ENCODE data around the gene ANO2.

Gene ANO2

DNA sequence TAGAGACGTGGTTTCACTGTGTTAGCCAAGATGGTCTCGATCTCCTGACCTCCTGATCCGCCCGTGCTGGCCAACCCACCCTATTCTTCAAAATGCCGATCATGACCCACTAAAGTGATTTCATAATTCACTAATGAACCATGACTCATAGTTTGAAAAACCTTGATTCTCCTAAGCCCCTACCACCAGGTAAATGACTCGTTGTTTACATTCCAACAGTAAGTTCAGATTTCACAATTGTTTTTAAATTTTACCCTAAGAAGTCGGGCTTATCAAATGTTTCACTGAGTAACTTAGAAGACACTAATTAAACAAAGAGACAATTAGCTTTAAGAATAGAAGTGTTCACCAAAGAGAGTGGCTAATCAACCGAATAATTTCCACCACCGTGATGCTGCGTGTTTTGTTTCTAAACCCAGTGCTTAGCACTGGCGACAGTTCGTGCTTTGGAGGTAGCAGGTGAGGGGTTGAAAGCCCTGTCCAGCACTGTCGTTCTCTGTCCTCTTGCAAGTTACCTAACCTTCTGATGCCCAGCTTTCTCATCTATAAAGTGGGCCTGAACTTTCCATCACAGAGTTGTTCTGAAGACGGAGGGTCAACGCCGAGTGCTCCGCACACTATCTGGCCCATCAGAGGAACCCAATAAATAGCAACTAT, 376.6 kb downstream of the ANO2 start:
- no peak for DNase-seq (ENCODE audit: low read depth)
- H3K4me3 ChIP-seq (ENCODE audit: low read depth, low read length), result no peak overlapping the region
- TF ChIP-seq, protein P1, sequence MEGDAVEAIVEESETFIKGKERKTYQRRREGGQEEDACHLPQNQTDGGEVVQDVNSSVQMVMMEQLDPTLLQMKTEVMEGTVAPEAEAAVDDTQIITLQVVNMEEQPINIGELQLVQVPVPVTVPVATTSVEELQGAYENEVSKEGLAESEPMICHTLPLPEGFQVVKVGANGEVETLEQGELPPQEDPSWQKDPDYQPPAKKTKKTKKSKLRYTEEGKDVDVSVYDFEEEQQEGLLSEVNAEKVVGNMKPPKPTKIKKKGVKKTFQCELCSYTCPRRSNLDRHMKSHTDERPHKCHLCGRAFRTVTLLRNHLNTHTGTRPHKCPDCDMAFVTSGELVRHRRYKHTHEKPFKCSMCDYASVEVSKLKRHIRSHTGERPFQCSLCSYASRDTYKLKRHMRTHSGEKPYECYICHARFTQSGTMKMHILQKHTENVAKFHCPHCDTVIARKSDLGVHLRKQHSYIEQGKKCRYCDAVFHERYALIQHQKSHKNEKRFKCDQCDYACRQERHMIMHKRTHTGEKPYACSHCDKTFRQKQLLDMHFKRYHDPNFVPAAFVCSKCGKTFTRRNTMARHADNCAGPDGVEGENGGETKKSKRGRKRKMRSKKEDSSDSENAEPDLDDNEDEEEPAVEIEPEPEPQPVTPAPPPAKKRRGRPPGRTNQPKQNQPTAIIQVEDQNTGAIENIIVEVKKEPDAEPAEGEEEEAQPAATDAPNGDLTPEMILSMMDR (conservative IDR thresholded peaks at IDR 0.05; ENCODE audit: low read depth, low read length), result no peak

DNA sequence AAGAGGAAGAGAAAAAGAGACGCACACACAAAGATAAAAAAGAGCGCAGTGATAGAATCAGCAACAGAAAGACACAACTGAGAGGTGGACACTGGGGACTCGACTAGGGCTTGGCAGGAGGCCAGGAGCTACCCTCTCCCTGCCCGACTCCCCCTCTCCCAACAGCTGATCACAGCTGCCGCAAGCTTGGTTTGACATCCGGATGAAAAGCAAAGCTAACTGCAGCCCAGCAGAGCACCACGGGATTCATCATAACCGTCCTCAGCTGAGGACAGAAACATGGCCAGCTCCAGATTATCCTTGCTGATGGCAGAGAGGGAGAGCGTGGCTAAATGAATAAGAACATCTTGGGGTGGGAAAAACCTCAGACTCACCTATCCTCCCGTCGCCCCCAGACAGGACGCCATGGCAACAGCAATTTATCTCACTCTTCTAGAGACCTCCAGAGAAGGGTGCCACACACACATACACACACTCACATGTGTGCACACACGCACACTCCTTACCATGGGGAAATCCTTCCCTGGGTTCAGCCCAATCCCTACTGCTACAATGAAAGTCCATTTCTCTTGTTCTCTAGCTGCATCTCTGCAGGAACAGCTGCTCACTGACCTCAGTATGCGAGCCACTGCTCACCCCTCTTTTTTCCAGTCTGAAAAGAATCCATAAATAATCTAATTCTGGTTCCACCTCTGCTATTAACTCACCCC, 377.9 kb downstream of the ANO2 start:
- TF ChIP-seq, protein P1 (conservative IDR thresholded peaks at IDR 0.05; ENCODE audit: low read depth, low read length), result no peak
- H3K4me3 ChIP-seq (ENCODE audit: low read depth, low read length), result no peak overlapping the region
- no peak for DNase-seq (ENCODE audit: low read depth)

DNA sequence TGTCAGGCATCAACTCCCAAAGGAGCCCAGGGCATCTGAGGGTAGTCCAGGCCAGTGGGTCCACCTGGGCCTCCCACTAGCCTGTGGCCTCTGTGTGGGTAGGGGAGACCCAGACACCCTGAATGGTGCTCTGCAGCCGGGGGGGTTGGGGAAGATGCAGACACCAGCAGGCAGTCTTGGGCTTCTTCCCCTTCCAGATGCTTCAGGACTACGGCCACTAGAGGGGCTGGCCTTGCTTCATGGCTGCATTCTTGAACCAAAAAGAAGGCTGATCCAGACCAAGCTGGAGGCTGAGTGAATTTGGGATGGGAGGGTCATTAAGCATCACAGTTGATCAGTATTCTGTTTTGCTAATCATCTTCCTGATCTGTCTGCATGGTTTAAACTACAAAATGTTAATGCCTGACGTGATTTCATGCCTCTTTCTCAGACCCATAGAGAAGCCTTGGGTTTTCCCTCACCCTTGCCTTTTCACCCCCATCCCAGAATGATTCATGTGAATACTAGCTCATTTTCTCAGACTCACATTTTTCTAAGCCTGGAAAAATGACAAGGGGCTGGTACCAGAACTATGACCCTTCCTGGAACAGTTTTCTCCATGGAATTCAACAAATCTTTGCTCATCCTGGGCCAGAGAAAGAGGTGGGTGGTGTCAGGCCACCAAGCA, 379.0 kb downstream of the ANO2 start:
- TF ChIP-seq, protein P1 (conservative IDR thresholded peaks at IDR 0.05; ENCODE audit: low read depth, low read length), result no peak
- H3K4me3 ChIP-seq (ENCODE audit: low read depth, low read length), result no peak overlapping the region
- DNase-seq (ENCODE audit: low read depth), result no peak

DNA sequence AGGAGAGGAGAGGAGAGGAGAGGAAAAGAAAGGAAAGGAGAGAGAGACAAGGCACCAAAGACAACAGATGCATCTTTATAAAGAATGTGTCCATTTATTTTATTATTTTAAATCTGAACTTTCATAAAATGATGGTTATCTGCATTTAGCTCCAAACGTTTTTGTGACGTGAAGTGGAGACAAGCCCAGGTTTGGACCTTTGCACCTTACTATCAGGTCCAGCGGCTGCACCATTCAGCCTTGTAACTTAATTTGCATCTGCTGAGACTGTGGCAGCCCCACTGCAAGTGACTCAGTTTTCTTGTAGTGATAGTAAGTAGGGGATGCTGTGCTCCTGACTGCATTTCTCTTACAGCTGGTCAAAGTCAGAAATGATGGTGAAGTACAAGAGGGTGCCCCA, 382.5 kb downstream of the ANO2 start:
- TF ChIP-seq, protein P1 (conservative IDR thresholded peaks at IDR 0.05; ENCODE audit: low read depth, low read length), result no peak
- no peak for DNase-seq (ENCODE audit: low read depth)
- no peak overlapping the region for H3K4me3 ChIP-seq (ENCODE audit: low read depth, low read length)

DNA sequence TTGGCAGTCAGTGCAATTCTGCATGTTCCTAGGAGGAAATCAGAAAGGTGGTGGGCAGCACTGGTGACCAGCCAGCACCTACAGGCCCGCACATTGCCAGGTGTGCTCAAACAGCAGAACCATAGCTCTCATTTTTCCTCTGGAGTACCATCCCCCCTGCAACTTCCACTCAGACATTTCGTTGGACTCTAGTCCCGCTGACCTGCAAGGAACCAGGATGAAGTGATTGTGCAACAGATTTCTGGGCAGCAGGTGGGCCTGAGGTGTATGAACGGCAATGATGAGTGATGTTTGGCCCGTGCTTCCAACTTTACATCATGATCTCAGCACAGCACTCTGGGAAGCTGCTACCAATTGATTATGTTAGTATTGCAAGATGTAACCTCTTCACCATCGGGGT, 383.2 kb downstream of the ANO2 start:
- no peak overlapping the region for H3K4me3 ChIP-seq (ENCODE audit: low read depth, low read length)
- TF ChIP-seq, protein P1 (conservative IDR thresholded peaks at IDR 0.05; ENCODE audit: low read depth, low read length), result no peak
- no peak for DNase-seq (ENCODE audit: low read depth)

DNA sequence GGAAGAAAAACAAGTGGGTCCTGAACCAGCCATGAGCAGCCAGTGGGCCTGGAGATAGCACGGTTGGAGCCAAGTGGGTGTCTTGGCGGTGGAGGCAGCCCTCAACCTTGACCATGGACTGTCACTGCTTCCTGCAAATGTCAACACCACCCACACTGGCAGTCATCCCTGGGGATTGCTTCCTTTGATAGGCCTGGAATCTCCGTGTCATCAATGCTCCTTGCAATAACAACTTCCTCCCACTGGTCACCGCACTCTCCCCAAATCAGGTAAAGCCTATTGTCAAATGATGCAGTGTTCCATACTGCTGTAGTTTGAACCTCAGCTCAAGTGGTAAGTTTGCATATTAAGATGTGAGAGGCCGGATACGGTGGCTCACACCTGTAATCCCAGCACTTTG, 384.0 kb downstream of the ANO2 start:
- TF ChIP-seq, protein P1 (conservative IDR thresholded peaks at IDR 0.05; ENCODE audit: low read depth, low read length), result no peak
- no peak overlapping the region for H3K4me3 ChIP-seq (ENCODE audit: low read depth, low read length)

More for the DNA sequence above, 384.0 kb downstream of the ANO2 start:
- no peak for DNase-seq (ENCODE audit: low read depth)

All from choroid plexus epithelial cell (primary cell).